ENCODE results near the gene ELMOD1.
"Not testable (repeated sequence)": the region's sequence is repeated elsewhere in the genome, so short reads cannot be mapped to it uniquely, and the experiment has no call there.

ELMOD1 gene

GRCh38 chr11:107590460-107591377 lies at the start of gene ELMOD1:
TSS of gene ELMOD1 (plus strand) at chr11:107591147. CDS start at chr11:107618190, 27,043 bp downstream.
- DNase-seq: peak in 52 of 58 donors; percentile 11 to 77 (median 48)

DNA sequence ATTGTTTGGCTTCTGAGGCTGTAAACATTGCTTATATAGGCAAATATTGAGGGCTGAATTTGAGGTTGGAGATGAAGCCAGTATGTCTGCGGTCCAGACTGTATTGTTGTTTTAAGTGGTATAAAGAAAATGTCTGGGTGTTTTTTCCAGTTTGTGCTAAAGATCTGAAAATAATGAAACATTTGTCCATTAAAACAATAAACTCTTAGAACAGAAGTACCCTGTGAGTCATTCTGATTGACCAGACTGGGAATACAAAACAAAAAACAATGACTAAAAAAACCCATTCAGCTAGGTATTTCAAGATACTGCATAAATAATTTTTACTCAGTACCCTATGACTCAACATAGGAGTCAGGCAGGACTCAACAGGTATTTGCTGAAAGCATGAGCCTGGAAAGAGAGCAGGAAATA lies 45.8 kb upstream of the ELMOD1 start:
- no peak for DNase-seq

- no peak for DNase-seq
Measured at GRCh38 chr11:107547961-107548360, 43.0 kb upstream of the ELMOD1 start.

GRCh38 chr11:107549253-107549953 lies 41.5 kb upstream of the ELMOD1 start:
- peak in 5 of 58 donors; percentile 2 to 32 (median 6) for DNase-seq

DNA sequence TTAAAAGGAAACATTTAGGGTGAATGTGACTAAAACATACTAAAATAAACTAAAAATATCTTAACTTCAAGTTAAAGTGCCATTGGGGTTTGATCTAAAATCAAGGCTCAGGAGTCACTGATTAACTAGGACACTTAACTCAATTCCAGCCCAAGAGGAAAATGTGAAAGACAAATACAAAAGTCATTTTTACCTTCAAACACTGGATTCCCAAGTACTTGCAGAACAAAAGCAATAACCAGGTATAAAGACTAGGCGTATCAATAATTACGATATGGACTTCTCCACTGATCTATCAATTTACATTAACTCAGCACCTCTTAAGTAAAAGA lies 41.0 kb upstream of the ELMOD1 start:
- DNase-seq: no peak

GRCh38 chr11:107550304-107550703 lies 40.6 kb upstream of the ELMOD1 start:
- DNase-seq: no peak

DNA sequence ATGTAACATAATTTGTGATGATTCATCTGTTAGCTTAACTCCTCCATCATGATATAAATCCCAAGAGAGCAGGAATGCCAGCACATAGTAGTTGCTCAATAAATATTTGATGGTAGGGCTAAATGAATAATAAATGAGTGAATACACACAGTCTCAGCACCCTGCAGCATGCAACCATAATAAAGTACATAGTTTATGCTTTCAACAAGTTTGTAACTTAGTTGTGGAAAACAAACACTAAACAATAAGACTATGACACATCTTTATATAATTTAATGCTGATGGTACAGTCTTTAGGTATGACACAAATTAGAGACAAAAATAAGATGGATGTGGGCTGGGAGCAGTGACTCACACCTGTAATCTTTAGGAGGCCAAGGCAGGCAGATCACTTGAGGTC lies 29.3 kb upstream of the ELMOD1 start:
- DNase-seq: no peak

DNA sequence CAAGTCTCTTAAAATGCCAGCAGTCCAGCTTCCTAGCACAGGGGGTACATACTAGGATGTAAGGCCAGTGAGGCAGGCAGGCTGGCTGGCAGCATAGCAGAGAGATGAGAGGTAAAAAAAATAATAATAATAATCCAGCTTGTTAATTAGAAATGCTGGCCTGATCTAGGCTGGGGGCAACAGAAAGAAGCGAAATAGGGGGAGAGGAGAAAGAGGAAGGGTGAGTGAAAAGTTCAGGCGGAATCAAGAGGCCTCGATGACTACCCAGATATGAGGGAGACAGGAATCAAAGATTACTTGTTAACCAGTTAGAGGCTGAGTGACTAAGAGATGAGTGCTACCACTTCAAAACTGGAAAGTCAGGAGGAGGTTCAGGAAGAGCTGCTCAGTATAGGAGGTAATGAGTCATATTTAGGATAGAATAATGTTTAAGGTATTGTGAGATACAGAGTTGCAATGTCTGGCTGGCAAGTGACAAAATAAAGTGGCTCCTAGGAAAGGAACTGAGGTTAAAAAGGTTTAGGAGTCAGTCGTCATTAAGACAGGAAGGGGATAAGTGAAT lies 28.2 kb upstream of the ELMOD1 start:
- DNase-seq: no peak

GRCh38 chr11:107563702-107564101 lies 27.2 kb upstream of the ELMOD1 start:
- peak in 19 of 58 donors; percentile 2 to 45 (median 17) for DNase-seq

DNA sequence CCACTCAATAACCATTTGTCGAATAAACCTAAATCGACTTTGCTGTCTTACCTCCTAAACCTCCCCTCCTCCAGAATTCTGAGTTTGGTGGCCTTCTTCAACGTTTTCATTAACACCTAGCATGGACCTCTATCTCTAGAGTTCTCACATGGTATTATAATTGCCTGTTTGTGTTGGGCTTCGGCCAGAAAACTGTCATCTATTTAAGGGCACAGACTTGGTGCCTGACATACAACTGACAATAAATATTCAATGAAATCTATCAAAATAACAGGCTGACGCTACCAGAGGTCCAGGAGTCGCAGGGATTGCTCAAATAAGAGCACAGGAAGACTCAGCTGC lies 26.1 kb upstream of the ELMOD1 start:
- peak in 1 of 58 donors; percentile 67 for DNase-seq

- peak; percentile 29 to 87 (median 74) for DNase-seq
Measured at GRCh38 chr11:107565219-107565937, 25.6 kb upstream of the ELMOD1 start, which contains the start of gene ALKBH8. TSS of gene ALKBH8 (minus strand) at chr11:107565735. CDS start at chr11:107560893, 4,842 bp downstream.

- not testable (repeated sequence) for DNase-seq
Measured at GRCh38 chr11:107565955-107566501, 24.9 kb upstream of the ELMOD1 start.

DNA sequence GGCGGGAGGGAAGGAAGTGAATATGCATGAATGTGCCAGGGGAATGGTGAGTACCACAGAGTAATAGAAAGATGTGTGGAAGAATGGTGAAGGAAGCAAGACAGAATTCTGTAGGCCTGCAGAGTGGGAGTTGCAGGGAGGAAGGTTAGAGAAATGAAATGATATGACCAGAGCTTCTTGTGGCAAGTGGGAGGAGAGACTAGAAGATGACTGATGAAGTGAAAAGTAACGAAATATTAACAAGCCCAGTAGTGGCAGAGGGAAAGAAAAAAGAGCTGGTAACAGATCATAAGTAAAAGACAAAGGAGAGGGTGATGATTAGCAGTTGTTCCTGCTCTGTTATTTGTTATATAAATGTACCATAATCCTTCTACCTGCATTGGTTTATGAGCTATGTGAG lies 24.4 kb upstream of the ELMOD1 start:
- no peak for DNase-seq

DNA sequence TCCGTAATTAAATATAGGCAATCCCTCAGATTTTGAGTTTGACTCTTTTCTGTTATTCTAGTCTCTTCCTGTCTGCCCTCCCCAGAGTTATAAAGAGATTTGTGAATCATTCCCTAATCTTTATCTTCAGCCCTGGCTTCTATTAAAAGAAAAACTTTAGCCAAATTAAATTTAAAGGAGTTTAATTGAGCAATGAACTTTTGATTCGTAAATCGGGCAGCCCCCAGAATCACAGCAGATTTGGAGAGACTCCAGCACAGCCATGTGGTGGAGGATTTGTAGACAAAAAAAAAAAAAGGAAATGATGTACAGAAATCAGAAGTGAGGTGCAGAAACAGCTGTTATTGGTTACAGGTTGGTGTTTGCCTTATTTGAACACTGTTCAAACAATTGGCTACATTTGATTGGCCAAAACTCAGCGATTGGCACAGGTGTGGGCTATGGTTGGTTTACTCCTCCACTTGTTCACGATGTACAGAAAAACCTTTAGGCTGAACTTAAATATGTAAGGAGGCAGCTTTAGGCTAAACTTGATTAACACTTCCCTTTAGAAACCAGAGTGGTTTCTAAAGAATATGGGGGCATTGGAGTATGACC lies 23.1 kb upstream of the ELMOD1 start:
- DNase-seq: no peak

DNA sequence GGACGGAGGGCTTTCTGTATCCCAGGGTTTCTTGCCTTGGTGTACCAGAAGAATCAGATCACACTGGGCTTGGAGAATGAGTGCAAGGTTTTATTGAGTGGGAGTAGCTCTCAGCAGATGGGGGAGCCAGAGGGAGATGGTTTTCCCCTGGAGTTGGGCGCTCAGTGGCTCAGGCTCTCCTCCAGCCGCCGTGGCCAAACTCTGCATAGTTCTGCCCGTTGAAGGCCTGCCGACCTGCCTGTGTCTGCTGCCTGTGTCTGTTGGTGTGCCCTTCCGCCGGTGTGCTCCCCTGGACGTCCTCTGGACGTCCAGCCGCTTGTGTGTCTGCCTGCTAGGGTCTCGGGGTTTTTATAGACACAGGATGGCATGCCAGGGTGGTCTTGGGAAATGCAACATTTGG lies 20.9 kb upstream of the ELMOD1 start:
- no peak for DNase-seq

DNA sequence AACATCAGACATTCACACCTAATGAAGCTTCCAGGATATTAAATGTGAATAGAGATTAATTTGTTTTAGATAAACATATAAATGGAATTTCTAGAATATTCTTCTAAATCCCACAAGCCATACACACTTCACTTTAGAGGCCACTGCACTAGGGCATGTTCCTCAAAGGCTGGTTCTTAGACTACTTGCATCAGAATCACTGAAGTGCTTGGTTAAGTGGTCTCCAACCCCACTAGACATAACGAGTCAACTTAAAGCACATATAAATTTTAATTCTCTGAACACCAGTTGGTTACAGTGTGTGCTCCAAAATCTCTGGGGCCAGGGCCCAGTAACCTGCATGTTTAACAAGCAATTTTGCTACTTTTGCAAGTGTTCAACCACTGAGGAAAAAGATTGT lies 17.5 kb upstream of the ELMOD1 start:
- no peak for DNase-seq

DNA sequence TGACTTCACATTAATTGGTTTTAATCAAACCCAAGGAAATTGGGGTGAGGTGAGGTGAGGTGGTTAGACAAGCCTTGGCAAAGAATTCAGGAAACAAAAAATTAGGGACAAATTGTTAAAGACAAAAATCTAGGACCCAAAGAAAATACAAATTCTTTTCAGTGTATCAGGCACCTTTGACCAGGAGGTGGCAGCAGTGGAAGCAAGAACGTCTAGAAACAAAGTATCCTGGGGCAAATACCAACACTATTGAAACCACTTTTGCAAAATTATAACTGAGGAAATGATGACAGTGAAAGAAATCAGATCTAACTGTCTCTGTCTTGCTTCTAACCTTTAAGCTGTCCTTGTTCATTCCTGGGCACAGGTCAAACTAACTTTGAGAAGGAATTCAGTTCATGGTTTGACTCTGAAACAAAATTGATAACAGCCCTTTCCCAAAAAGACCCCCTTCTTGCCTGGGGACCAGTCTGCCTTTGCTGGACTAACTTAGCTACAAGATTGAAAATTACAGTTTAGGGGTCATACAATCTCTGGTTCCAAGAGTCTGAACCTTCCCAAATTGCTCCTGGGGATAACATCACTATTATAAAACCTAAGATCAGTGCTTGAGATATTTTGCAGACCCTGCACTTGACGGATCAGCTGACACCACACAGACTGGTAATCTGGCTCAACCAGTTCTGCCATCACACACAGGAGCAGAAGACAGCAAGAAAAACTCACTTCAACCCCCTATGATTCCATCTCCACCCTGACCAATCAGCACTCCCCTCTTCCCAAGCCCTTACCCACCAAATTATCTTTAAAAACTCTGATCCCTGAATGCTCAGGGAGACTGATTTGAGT lies 14.2 kb upstream of the ELMOD1 start:
- peak in 17 of 58 donors; percentile 3 to 68 (median 26) for DNase-seq

DNA sequence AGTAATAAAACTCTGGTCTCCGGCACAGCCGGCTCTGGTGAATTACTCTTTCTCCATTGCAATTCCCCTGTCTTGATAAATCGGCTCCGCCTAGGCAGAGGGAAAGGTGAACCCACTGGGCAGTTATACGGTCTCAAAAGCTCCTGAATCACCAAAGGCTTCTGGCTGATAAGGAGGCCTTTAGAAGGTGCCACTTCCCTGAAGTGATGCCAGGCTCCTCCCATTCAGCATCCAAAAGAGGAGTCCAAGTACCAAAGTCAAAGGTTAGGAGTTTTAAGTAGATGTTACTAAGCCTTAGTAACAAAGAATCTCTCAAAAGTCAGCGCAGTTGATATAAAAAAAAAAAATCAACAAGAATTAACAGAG lies 13.6 kb upstream of the ELMOD1 start:
- DNase-seq: no peak

- not testable (repeated sequence) for DNase-seq
Measured at GRCh38 chr11:107579169-107579568, 11.8 kb upstream of the ELMOD1 start.

DNA sequence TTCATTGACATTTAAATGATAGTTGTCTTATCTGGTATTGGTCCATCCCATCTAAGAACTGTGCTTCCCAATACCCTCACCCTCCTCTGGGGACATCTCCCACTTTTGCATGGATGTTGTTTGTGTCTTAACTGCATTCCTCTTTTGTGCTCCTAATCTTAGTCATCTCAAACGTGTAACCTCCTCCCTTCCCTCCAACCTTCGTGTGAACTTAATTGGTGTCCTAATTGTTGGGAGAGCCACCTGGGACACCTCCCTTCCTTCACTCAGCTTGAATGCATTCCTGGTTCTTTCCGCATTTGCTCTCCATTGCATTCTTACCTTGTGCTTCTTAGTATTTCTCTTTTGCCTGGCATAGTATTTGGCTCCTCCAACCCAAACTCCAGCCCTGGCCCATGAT lies 9.8 kb upstream of the ELMOD1 start:
- no peak for DNase-seq
